GM18508 (cell line): Measurements from ENCODE around the gene VPS33A.
"Not testable (repeated sequence)": the region's sequence is repeated elsewhere in the genome, so short reads cannot be mapped to it uniquely, and the experiment has no call there.

ENCODE experiments used
- ATAC-seq: cut with Tn5 transposase; IDR thresholded peaks from one replicate; pipeline ENCODE4 v1.9.1; 2021; ENCODE audit warnings: moderate number of reproducible peaks; ENCODE audit not compliant: insufficient read depth, unreplicated experiment

VPS33A gene

DNA sequence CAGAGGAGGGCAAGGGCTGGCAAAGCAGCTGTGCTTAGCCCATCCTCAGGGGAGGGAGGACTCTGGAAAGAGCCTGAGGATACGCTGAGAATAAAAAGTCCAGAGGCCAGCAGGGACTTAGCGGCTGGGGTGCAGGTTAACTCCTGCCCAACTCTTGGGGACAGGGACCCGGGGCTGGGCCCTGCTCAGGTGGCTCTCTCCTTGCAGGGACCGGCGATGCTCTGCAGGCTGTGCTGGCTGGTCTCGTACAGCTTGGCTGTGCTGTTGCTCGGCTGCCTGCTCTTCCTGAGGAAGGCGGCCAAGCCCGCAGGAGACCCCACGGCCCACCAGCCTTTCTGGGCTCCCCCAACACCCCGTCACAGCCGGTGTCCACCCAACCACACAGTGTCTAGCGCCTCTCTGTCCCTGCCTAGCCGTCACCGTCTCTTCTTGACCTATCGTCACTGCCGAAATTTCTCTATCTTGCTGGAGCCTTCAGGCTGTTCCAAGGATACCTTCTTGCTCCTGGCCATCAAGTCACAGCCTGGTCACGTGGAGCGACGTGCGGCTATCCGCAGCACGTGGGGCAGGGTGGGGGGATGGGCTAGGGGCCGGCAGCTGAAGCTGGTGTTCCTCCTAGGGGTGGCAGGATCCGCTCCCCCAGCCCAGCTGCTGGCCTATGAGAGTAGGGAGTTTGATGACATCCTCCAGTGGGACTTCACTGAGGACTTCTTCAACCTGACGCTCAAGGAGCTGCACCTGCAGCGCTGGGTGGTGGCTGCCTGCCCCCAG is 60.0 kb downstream of the VPS33A start:
- no peak for ATAC-seq

DNA sequence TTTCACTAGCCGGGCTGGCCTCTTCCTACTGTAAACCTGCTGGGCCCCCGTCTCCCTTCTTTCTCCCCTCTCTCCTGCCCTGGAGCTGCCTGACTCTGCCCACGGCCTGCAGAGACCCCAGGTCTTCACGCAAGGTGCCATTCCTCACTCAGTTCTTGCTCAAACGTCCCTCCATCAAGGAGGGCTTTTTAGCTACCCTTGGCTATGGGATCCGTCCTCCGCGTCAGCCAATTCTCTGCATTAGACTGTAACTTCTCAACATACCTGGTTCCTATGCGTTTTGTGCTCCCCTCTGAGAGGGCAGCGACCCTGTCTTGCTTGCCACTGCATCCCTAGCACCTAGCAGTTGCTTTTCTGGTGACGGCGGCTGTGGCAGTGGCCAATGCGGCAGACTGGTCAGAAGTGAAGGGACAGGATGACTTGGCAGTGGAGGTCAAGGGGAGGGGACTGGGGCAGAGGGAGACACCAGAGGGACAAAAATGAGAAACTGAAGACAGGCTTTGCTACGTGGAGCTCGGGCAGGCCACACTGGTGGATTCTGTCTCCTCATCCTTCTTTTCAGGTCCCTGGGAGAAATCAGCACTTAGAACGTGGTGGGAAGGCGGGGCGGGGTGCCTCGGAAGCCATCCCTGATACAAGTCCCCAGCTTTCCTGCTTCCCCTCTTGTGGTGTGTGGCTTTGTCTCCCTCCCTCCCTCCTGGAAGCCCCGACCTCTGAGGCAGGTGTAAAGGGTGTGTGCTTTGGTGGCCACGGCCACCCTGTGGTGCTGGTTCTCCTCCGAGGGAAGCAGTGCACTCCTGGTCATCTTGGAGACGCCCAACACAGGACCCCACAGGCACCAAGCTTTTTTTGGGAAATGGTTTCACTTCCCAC is 61.0 kb downstream of the VPS33A start:
- no peak for ATAC-seq

DNA sequence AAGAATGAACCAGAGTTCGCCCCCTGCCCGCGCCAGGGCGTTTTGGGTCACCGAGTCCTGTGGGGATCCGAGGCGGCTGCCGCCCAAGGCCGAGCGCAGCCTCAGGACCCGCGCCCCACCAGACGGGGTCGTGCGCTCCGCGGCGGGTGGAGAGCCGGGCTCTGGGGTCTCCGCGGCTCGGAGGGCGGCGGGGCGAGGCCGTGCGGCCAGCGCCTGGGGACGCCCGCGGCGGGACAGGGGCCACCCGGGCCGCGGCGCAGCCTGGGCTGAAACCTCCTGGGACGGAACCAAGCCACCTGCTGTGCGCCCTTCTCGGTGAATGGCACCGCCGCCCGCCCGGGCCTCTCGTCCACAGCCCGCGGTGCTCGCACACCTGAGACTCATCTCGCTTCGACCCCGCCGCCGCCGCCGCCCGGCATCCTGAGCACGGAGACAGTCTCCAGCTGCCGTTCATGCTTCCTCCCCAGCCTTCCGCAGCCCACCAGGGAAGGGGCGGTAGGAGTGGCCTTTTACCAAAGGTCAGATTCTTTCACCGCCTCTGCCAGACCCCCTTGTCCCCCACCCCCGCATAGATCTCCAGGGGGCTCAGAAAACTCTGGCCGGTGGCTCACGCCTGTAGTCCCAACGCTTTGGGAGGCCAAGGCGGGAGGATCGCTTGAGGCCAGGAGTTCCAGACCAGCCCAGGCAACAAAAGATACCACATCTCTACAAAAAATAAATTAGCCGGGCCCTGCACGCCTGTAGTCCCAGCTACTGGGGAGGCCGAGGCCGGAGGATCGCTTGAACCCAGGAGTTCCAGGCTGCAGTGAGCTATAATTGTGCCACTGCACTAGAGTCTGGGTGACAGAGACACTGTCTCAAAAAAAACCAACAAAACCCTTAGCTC is 61.9 kb downstream of the VPS33A start:
- no peak for ATAC-seq

DNA sequence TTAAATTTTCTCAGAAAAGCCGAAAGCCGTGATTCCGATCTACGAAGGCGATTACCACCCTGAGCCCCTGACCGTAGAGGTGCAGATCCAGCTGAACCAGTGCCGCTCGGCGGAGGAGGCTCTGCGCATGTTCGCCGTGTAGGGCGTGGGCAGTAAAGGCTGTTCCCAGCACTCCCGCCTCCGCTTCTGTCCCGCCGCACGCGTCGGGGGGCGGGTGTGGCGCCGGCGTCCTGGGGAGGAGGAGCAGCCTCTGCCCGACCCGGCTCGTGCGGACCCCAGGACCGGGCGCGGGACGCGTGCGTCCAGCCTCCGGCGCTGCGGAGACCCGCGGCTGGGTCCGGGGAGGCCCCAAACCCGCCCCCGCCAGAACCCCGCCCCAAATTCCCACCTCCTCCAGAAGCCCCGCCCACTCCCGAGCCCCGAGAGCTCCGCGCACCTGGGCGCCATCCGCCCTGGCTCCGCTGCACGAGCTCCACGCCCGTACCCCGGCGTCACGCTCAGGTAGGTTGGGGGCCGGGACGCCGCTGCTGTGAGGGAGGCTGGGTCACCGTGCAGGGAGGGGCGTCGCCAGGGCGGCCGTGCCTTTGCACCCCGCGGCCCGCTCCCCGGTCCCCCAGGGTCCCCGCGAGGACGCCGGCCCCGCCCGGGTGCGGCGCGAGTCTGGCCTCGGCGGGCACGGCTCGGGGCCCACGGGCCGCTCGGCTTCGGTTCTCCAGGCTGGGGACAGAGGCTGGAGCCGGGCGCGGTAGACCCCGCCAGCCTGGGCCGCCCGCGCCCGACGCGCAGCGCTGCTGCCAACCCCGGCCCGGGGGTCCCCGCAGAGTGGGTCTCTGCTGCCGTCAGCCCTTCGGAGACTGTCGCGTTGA is 62.8 kb downstream of the VPS33A start, which contains the start of gene B3GNT4:
TSS of gene B3GNT4 (plus strand) at position 409 of the 866 bp plus-strand sequence. CDS start 910 bp downstream, outside the sequence.
- ATAC-seq, result no peak

DNA sequence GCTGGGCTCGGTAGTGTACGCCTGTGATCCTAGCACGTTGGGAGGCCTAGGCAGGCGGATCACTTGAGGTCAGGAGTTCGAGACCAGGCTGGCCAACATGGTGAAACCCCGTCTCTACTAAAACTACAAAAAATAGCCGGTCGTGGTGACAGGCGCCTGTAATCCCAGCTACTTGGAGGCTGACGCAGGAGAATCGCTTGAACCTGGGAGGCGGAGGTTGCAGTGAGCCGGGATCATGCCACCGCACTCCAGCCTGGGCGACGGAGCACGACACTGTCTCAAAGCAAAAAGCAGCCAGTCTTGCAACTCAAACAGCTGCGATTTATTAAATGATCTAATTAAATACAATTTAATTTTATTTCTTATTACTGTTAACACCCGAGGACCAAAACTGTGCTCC is 63.5 kb downstream of the VPS33A start:
- ATAC-seq, result not testable (repeated sequence)

DNA sequence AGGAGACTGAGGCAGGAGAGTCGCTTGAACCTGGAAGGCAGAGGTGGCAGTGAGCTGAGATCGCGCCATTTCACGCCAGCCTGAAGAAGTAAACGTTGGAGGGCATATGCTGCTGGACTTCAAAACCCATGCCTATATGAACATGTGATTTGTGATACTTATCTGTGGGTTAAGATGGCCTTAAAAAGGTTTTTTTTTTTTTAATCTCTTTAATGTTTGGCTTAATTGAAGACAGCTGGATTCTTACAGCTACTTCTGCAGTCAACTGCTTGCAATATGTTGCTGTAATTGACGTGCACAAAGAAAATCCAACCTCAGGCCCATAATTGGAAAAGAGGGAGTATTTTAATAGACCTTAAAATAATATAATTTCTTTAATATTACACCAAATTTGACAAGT is 64.3 kb downstream of the VPS33A start:
- no peak for ATAC-seq

DNA sequence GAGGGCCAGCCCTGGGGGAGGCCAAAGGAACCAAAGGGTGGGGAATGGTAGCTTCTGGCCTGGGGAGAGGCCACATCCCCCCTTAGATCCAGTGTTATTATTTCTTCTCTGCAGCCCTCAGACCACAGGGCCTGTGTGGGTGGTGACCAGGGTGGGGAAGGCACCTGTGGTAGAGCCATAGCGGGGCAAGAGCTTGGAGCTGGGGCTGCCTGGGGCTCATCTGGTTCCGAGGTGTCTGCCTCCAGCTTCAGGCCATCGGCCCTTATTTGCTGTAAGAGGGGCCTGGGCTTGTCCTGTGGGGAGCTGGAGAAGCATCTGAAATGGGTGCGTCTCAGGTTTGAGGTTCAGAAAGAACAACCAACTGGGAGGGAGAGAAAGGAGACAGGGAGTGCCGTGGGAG is 64.9 kb downstream of the VPS33A start:
- ATAC-seq, result no peak

DNA sequence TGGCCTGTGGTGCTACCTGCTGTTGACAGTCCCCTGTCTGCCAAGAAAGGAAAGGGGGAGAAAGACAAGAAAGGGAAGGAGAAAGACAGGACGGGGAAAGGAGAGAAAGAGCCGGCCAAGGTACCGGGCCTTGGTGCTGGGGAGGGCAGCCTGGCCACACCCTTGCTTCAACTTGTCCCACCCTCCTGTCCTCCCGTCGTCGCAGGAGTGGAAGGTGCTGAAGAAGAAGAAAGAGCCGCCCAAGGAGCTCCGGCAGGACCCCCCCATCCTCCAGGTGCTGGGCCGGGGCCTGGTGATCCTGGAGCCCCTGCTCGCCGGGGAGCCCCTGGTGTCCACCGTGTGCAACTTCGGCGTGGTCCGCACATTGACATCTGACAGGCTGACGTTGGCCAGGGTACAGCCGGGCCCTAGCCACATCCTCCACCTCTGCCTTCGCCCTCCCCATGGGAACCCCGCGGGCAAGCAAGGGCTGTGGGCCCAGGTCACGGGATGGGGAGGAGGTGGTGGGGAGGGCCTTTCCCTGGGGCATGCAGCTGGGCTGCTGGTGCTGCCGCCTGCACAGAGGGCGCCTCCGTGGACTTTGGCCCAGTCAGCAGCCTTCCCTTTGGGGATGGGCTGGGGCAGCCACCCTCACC is 65.6 kb downstream of the VPS33A start:
- ATAC-seq, result no peak

DNA sequence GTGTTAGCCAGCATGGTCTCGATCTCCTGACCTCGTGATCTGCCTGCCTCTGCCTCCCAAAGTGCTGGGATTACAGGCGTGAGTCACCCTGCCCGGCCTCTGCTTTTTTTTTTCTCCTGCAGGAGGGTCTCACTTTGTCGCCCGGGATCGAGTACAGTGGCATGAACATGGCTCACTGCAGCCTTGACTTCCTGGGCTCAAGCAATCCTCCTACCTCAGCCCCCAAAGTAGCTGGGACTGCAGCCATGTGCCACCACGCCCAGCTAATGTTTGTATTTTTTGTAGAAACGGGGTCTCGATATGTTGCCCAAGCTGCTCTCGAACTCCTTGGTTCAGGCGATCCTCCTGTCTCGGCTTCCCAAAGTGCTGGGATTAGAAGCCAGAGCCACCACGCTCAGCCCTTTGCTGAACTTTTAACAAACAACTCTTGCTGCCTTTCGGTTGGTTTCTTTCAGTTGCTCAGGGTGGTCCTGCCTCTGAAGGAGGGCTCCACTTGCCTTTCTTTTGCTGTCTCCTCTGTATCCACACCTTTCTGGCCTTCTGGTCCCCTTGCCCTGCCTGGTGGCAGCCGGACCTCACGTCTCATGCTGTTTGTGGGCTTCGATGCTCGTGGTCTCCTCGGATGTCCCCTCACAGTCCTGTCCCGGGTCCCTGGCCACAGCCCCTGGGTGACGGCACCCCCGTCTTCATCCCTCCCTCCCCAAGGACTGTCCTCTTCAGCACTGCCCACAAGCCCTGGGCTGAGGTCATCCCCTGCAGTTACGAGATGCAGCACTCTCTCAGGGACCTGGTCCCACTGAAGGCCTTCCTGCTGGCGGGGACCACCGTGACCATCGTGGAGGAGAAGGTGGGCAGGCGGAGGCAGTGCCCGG is 66.6 kb downstream of the VPS33A start:
- ATAC-seq, result no peak

DNA sequence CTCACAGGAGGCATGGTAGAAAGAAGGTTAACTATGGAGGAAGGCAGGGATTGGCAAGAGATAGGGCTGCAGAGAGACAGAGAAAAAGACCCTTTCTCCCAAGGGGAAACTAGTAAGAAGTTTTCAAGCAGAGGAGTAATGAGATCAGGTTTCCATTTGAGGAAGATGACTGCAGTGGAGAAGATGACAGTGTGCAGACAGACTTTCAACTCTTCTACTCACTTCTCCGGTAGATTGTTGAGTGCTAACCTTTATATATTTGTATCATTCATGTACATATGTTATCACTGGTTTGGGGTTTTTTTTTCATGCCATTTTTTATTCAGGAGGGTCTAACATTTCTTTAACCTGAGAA is 68.7 kb downstream of the VPS33A start:
- no peak for ATAC-seq

DNA sequence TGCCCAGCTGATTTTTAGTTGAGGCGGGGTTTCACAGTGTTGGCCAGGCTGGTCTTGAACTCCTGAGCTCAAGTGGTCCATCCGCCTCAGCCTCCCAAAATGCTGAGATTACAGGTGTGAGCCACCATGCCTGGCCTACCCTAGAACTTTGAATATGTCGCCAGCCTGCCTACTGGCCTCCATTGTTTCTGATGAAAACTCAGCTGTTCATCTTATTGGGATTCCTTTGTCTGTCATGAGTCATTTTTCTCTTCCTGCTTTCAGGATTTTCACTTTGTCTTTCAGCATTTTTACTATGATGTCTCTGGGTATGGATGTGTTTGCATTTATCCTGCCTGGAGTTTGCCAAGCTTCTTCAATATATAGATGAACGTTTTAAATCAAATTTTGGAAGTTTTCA is 70.9 kb downstream of the VPS33A start:
- no peak for ATAC-seq

DNA sequence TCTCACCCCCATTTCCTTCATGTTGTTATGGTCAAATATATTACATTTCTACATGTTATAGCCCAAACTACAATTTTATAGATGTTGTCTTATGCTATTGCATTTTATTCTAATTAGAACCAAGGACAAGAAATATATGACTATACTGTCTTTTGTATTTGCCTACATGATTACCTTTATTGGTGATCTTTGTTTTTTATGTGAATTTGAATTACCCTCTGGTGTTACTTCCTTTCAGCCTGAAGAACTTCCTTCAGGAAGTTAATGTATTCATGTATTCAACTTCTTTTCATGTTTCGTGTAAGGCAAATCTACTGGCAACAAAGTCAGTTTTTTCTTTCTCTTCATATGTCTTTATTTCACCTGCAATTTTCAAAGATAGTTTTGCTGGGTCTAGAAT is 71.5 kb downstream of the VPS33A start:
- ATAC-seq, result no peak

DNA sequence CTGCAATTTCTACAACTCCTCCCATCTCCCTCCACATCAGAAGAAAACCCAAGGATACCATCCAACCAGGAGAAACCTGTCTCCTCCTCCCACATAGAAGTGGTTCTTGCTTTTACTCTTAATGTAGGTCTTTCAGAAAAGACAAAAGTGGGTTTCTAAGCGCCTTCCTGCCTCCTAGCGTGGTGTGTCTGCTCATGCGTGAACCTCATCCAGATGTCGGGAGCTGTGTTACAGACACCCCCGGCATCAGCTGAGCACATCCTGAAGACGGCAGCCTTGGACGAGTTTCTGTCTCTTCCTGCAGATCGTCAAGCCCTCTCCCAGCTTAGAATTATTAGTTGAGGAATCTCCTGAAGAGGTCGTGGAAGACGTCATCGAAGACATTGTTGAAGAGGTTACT is 73.9 kb downstream of the VPS33A start:
- ATAC-seq, result no peak

DNA sequence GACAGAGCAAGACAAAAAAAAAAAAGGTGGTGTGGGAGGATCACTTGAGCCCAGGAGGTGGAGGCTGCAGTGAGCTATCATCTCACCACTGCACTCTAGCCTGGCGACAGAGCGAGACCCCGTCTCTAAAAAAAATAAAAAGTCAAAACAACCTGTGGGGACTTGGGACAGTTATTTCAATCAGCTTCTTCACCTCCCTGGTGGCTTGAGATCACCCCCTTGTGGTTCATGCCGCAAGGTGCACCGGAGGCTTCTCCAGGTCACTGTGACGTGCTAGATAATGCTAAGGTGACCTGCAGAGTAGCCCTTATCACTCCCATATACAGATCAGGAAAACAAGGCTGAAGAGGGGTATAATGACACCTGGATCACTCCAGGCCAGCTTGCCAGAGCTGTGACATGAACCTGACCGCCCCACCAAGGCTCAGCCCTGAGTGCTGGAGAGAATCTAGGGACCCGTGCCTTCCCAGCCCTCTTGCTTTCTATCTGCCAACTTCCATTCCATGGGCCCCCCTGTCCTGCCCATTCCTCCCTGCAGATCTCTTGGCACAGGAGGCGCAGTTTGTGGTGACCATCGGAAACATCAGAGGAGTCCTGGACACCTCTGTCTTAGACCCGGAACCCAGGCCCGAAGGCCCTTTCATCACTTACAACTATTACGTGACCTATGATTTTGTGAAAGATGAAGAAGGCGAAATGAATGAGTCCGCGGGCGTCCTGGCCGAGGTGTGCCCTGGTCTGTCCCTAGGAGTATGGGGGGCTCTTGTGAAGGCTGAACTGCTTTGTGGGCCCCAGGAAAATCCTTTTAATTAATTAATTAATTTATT is 75.2 kb downstream of the VPS33A start:
- ATAC-seq, result no peak

DNA sequence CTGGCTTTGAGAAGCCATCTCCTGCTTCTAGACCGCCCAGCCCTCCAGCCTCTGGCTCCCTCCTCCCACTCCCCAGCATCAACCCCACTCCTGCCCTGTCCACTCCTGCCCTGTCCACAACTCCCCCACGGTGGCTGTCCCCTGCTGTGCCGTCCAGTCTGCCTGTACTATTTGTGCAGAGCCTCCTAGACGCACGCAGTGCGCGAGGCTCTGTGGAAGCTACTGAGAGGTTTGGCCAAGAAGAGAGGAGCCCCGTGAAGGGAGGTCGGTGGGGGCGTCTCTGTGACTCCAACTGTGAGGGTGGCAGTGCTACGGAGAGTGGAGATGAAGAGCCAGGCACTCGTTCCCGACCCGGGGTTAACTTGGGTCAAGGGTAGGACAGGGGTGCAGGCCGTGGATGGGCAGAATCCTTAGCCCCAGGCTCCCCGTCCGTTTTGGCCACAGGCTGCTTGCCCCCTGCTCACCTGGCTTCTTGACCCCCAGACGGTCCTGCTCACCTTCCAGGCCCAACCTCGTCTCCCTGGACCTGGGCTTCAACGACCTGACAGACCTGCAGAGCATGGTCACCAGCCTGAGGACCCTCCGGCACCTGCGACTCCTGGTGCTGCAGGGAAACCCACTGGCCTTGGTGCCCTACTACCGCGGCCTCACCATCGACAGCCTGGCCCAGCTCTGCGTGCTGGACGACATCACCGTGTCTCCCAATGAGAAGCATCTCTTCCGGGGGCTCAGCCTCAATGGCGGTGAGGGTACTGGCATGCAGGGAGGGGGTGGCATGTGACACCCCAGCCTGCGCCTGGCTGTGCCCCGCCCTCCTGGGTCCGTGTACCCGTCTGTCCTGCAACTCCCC is 76.4 kb downstream of the VPS33A start:
- ATAC-seq, result no peak

DNA sequence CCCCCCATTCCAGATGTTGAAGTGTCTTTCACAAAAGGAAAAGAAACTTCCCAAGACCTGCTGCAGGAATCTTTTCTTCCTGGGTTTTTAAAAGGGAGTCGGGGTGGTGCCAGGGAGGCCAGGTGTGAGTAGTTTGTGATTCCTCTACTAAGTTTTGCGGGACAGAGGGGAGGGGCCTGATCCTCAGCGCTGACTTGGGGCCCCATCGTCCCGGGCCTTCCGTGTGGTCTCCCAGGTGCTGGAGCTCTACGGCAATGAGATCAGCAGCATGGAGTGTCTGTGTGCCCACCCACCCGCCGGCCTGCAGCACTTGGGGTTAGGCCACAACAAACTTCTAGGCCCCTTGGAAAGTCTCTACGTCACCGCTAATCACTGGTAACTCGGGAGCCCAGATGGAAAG is 78.8 kb downstream of the VPS33A start:
- ATAC-seq, result no peak
